ENCODE measurements around the gene SKAP1.
"Not testable (repeated sequence)": the region's sequence is repeated elsewhere in the genome, so short reads cannot be mapped to it uniquely, and the experiment has no call there.

Gene SKAP1

DNA sequence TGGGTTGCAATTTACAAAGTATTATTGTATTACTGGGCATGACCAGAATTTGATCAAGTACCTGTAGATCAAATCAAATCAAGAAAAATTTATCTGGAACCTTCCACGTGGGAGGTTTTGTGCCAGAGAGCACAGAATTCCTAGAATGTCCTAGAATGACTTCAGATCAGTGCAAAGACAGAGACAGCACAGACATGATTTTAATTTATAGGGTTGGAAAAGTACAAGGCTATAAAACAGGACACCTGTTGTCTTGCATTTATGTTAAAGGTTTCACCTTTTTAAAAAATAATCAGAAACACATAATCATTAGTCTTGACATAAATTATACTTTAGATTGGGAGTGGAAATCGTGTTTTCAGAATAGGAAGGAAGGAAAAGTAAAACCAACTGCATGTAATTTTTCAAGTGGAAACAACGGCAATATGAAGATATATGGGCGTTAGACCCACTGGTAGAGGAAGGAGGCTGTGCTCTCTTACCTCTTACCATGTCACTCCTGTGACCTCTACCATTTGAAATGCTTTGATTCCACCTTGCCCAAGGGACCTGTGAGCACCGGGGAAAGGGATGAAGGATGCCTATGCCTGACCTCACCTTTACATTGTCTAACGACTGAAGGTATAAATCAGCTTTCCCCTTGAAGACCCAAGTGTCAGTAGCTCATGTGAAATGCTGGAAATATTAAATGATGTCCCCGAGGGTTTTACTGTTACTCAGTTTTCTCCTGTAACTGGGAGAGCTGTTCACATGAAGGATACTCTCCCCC lies 222.1 kb downstream of the SKAP1 start:
- DNase-seq (ENCODE audit: low read depth): no peak

DNA sequence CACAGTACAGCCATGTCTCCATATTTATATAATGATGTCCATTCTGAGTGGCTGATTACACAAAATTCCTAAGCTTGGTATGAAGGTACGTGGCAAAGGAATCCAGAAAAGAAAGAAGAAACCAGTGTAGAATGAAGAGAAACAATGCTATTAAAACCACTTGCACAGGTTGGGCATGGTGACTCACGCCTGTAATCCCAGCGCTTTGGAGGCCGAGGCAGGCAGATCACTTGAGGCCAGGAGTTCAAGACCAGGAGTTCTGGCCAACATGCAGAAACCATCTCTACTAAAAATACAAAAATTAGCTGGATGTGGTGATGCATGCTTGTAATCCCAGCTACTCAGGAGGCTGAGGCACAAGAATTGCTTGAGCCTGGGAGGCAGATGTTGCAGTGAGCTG lies 223.0 kb downstream of the SKAP1 start:
- peak; percentile 5 for DNase-seq (ENCODE audit: low read depth)

DNA sequence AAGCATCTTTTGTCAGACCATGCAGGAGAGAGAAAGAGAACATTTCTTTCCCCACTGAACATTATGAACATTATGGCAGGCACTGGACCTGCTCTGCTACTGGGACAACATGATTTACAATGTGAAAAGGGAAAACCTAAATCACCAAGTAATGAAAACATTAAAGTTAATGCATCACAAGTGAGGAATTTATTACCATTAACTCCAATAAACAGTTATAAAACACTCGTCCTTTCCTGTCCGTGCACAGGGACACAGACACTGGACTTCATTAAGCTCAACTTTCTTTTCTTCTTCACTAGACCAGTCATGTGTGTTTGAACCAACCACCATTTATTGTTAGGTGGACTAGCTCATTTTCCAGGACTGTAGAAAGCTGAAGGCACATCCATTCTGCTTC lies 227.1 kb downstream of the SKAP1 start:
- no peak for DNase-seq (ENCODE audit: low read depth)

DNA sequence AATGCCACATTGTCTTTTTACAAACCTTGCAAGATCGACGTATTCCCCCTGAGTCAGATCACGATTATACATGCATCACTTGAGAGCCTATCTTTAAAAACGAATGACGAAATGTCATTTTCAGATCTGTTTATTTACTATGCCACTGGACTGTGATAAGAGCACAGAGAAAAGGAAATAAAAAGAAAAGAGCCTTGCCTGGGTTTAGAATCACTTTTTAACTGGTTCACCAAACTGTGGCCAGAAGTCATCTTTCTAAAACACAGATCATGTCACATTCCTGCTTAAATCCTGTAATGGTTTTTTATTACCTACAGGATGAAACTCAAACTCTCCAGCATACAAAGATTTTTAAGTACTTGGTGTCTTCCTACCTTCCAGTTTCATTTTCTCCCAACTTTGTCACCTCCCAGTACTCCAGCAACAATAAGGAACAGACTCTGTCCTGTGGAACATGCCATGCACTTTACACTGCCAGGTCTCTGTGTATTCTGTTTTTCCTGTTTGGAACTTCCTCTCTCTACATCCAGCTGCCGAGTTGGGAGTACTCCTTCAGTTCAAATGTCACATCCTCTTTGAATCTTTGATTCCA lies 231.0 kb downstream of the SKAP1 start:
- DNase-seq (ENCODE audit: low read depth): no peak

DNA sequence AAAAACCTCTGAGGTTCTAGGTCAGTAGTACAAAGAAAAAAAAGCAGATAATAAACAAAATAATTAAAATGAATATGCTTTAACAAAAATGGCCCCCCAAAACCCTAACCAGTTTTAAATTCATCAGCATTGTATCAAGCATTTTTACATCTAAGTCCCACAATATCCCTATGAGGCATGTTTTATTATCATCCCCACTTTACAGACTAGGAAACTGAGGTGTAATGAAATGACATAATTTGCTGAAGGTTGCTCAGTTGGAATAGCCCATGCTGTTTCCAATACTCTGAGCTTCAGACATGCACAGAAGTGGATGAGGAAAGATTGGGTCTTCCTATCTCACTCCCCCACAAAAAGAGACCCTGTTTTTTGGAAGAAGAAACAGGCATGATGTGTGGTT lies 234.1 kb downstream of the SKAP1 start:
- DNase-seq (ENCODE audit: low read depth): no peak

DNA sequence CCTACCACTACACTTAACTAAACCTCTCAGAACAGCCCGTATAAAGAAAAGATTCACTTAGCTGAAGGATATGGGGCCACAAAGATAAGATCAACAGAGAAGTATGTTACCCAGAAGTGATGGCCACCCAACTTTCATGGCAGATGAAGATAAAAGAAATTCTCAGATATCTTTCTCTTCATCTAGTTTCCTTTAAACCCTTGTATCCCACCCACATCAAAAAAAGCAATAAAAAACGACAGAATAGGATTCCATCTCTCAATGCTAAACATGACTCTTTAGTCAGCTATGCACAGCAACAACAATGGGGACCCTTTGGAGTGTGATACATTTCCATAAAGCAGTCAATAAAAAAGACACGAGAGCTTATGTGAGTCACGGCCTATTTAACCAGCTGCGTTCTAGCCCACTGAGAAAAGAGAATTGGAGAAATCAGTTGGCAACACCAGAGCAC lies 235.9 kb downstream of the SKAP1 start:
- peak; percentile 42 for DNase-seq (ENCODE audit: low read depth)

DNA sequence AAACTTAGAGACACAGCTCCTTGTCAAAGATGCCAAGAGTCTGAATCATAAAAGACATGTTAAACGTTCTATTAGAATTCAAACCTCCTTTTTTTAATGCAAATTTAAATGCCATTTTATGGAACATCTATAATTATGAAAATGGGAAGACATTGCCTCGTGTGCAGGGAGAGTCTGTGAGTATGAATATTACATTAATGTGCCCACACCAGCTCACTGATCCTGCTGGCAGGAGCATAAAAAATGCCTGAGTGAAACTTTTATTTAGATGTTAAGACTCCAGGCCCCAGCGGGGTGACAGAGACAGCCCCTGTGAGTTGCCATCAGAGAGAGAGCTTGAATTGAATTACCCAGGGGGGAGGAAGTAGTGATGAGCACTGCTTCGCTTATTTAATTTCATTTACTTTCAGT lies 237.7 kb downstream of the SKAP1 start:
- no peak for DNase-seq (ENCODE audit: low read depth)

DNA sequence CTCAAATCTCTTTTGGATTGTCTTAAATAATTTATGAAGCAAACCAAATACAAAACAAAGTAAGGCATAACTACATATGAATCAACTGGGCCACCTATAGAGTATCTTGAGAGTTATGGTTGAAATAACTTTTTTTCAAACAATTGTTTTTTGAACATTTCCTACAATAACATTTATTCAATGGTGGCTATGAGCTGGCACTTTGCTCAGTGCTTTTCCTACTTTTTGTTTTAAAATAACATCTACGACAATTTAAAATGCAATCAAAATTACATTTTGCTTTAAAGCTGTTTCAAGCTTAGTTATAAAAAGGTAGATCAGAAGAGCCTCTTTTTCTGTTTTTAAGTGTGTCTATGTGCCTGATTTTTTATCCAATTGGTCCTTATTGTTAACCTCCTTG lies 238.7 kb downstream of the SKAP1 start:
- no peak for DNase-seq (ENCODE audit: low read depth)

DNA sequence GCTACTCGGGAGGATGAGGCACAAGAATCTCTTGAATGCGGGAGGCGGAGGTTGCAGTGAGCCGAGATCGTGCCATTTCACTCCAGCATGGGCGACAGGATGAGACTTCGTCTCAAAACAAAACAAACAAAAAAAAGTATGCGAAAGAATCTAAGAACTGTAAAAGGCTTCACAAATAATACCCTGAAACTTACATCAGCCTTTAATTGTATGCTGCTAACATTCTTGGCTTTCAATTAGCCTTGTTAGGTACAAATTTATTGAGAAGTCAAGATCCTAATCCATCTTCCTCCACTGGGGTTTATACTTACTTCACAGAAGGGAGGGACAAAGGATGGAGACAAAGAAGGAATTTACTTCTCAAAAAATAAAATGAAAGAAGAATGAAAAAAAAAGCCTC lies 239.1 kb downstream of the SKAP1 start:
- DNase-seq (ENCODE audit: low read depth): no peak

DNA sequence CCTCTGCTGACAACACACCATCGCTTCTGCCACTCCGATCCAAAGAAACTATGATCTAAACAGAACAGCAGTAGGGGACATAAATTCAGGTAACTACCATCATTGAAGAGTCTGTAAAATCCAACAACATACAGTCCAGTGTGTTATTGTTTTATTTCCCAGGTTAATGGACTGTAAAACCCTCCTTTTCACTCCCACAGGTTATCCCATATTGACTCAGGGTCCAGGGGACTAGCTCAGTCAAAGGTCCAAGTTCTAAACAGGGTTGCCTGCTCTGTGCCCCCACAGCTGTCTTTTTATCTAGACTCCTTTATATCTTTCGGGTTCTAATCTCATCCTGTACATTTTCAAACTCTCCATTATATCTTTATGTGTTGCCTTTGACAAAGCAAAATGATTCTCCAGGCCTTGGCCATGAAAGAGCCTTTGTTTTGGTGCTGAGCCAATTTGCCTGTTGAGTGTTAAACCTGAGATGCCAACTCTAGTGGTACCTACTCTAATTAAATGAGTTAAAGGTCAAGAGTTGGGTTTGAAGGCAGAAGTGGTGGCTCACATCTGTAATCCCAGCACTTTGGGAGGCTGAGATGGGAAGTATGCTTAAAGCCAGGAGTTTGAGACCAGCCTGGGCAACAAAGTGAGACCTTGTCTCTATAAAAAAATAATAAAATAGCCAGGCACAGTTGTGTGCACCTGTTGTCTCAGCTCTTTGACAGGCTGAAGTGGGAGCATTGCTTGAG lies 242.0 kb downstream of the SKAP1 start:
- DNase-seq (ENCODE audit: low read depth): no peak

DNA sequence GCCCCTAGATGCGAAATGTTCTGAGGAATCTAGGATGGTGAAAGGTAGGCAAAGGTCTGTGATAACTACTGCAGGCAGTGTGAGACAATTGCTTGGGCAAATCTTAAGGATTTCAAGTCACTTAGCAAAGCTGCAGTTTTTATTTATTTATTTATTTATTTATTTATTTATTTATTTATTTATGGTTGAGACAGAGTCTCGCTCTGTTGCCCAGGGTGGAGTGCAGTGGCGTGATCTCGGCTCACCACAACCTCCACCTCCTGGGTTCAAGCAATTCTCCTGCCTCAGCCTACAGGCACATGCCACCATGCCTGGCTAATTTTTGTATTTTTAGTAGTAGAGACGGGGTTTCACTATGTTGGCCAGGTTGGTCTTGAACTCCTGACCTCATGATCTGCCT lies 243.7 kb downstream of the SKAP1 start:
- not testable (repeated sequence) for DNase-seq (ENCODE audit: low read depth)

DNA sequence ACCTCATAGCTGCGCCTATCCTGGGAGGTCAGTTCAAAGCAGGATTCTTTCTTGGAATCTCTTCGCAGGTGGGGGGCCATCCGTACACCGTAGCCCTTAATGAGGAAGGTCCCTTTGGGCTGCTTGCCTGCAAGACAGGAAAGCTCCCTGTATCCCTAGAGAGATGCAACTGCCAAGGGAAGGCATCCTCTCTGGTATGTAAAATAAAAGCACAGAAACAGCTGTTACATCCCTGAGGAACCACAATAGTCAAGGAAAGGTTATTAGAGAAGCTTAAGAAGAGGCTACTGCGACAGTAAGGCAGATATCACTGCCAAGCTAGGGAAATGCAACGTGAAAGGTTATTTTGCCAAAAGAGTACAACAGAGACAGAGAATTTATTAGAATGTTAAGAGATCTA lies 245.3 kb downstream of the SKAP1 start:
- no peak for DNase-seq (ENCODE audit: low read depth)

DNA sequence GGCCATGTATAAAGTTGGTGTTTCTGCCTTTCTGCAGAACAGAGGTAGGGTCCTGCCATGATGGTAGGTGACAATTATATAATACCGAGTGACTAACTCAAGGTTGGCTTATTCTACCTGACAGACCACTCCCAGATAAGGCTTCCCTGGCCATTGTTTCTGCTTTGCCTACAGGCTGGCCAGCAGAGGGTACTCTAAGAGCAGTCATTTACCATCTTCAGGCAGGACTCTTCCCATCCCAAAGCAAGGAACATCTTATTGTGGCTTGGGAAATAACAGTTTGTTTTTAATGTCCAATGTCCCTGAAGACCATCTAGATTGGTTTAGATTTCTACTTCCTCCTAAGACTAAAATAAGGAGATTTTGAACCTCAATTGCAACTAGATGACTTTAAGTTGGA lies 248.4 kb downstream of the SKAP1 start:
- DNase-seq (ENCODE audit: low read depth): no peak

DNA sequence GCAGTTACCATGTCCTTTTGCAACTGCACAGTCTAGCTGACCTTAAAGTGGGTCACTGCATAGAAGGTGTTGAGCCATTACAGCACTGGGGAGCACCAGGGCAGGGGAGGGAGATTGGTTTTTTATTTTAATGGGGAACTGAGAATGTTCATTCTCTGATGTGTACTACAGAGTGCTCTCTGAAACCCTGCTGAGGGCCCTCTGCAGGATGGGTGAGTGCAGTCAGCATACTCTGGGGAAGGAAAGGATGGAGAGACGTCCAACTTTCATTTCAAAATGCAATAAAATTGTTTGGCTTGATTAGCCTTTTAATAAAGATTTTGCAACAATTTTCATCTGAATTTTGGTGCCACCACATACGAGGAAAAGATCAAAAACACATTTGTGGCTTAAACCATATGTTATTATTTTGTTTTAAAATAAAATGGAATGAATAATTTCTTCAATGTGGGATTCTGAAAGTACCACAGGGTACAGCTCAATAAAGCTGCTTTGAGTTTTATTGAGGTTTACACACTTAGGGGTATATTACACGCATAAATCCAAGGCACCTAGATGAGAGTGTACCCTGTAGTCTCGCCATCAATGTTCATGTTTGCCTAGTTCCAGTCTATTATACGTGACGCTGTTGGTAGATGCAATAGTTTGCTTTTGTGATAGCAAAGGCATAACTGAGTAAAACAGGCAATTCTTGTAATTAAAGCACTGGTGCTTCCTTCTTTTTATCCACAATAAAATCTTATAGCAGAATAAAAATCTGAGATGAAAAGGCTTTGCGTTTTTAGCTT lies 249.0 kb downstream of the SKAP1 start:
- DNase-seq (ENCODE audit: low read depth): no peak

DNA sequence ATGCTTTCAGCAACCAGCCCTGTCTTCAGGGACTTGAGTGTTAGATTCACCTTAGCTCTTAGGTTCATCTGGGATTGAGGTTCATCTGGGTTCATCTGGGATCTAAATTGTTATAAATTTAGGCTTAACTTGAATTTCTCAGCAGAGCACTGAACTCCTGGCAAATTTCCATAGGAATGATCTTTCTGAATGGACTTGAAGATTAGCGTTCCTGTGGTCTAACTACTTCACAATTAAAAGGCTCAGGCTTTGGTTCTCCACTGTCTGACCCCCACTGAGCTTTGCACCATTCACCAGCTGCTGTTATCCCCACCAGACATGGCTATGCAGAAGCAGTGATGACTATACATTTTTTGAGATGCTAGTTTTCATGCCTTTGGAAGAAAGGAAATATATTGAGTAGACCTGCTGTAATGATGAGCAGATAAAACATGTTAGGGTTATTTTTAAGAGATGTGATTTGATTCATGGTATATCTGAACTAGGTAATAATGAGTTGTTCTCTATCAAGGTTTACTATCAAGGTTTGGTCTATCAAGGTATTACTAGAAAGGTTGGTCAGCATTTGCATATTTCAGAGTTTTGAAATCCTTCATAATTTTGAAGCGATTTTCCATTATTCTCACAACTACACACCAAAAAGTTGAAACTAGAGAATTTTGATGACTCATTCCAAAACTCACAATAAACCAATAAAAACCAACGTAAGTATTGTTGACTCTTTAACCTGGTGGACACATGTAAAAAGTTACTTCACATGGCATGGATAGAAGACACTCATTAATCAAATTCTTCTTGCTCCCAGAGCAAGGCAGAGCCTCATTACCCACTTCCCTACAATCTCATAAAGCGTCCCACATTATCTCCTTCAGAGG lies 250.7 kb downstream of the SKAP1 start:
- no peak for DNase-seq (ENCODE audit: low read depth)

DNA sequence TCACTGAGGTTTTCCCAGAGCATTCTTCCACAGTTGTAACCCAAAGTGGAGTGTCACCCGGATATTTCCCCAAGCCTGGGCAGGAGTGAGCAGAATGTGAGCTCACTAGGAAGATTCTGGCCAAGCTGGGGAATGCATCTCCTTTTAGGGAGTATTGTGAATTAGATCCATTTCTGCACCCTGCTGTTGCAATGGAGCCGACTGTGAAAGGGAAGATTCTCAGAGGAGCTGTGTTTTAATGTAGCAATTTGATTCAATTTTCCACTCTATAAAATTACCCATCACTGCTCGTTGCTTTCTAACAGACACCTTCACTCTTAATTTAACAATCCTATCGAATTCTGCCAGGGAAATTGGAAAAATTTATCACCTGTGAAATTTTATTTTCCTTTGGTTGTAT lies 251.7 kb downstream of the SKAP1 start:
- no peak for DNase-seq (ENCODE audit: low read depth)

DNA sequence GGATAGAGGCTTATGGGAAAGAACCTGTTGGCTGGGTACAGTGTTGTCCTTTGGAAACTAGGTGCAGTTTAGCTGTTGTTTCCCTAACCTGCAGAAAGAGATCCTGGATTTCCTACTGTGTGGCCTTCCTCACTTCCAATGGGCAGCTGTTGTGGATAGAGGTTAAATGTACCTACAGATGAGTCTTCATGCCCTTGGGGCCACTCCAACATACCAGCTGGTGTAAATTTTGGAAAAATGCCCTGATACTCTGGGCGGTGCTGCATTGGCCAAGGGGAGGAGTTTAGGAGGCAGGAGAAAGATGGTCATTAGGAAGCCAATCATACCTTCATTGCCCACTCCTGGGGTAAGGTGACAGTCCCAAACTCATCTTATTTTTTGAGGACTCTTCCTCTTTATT lies 252.2 kb downstream of the SKAP1 start:
- DNase-seq (ENCODE audit: low read depth): no peak

DNA sequence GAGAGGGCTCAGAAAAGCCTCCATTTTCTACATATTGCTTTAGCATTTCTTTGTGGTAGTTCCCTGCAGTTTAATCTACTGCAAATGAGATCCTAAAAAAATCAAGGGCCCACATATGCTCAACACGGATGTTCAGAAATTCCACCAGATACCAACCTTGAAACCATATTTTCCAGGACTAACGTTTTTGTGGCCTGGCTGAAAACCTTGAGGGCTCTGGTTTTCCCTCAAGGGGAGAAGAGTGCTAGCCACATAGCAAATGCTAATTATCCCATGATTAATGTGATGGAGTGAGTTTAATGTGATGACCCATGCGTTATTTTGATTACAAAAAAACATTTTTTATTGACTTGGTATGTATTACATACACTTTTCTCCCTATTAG lies 253.6 kb downstream of the SKAP1 start:
- DNase-seq (ENCODE audit: low read depth): no peak

DNA sequence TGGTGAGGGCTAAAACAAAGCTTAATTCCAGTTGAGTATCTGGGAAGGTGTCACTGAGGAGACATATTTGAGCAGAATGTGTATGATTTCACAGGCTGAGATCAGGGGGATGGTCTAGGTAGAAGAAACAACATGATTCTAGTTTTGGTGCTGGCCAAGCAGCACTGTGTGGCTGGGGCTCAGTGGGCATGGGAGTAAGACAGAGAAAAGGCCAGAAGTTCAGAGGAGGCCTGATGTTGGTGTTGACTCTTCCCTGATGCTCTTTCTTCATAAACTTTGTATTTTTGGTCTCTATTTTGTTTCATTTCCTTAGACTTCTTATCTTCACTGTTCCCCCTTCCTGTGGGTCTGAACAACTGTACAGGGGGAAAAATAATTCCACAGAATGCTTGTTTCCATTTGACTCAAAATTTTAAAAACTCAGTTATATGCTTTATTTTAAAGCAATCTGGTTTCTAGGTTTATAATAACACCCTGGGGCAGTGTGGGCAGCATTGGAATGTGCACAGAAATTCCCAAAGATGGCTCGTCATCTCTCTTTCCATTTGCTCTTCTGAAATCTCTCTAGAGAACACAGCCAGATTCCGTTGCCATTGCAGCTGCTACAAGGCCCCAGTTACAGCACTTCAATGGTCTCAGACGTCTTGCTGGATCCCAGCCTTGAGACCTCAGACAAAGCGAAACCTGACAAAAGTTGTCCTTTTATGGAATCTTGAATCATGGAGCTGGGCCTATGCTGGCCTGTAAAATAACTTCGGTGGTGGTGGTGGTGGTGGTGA lies 254.1 kb downstream of the SKAP1 start:
- peak; percentile 45 for DNase-seq (ENCODE audit: low read depth)

DNA sequence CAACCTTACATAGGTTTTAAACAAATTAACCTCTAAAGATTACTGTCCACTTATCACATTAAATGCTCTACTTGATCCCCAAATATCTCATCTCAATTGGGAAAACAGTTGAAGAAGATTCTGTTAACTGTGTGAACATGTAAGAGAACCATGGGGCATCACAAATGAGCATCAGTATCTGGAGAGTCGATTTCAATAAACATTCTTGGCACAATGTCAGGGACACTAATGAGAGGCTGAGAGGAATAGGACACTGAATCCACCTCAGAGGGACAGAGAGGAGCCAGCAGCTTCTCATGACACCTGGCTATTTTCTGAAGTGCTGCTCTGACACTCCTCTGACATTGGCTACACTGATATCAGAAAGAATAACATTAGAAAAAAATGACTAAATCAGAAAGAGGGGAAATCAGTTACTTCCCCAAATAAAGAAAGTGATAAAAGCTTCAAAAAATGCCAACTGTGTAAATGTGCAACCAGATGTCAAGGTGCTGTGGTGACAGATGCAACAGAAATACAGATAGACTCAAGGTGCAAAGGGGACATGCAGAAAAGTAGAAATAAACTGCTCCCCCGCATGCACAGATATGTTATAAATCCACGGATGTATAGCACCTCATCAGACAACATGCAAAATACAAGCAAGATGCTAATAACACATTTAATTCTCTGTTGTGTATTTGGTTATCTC lies 255.0 kb downstream of the SKAP1 start:
- no peak for DNase-seq (ENCODE audit: low read depth)

Measured in GM04503 (cell line).